SW480 (cell line): ENCODE measurements around the gene DDB1.
A peak's percentile ranks its signal among the peaks of the same experiment; 100 is the strongest.
"Not testable (repeated sequence)": the region's sequence is repeated elsewhere in the genome, so short reads cannot be mapped to it uniquely, and the experiment has no call there.

Source experiments
- DNase-seq: peaks from one replicate; pipeline ENCODE4 v3.0.0-alpha.2; 2016; ENCODE audit warnings: low spot score

The DDB1 gene

GRCh38 chr11:61267437-61267841 lies 65.5 kb downstream of the DDB1 start:
- DNase-seq: no peak

DNA sequence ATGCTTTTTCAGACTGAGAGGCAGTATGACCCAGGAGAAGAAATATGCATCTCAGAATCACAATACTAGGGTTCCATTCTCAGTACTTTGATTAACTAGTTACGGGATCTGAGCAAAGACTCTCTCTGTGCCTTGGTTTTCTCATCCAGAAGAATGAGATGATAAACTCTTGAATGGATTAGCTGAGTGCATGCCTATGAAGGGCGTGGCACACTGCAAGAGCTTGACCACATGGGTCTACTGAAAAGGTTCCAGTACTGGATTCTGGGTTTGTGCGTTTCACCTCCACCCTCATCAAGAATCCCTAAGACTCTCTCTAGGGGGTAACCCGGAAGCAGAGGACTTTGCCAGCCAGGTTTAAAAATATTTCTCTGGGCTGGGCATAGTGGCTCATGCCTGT lies 66.3 kb downstream of the DDB1 start:
- DNase-seq: peak; percentile 48

DNA sequence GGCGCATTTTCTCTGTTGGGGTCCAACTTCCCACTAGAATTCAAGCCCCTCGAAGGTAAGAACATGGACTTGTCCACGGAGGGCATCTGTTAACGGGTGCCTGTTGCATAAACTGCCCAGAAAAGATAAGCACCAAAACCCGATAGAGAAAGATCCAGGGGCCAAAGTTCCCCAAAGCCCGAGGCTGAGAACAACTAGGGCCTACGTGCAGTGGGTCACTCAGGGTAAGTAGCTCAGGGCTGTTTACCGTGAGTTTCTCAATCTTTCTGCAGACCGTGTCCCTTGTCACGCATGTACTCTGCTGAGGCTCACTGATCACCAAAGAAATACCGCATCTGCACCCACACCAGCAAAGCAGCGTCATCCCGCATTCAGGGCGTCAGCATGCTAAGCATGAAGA lies 67.5 kb downstream of the DDB1 start:
- DNase-seq: no peak

GRCh38 chr11:61264795-61265194 lies 68.1 kb downstream of the DDB1 start:
- no peak for DNase-seq

DNA sequence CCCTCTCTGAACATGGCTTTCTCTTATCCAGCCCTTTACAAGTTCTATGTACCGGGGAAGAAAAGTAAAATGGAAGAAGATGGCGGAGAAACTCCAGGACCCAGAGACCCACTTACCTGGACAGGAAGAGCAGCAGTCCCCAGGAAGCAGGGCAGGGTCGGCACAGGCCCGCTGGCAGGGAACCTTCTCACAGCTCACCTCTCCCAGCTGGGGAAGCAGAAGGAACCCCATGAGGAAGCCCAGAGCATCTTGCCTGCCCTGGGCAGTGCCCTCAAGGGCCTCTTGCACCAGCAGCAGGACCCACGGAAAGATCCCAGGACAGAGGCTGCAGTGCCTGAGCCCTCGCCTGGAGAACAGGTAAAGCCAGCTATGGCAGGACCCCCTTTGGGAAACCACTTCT lies 68.5 kb downstream of the DDB1 start:
- DNase-seq: no peak

DNA sequence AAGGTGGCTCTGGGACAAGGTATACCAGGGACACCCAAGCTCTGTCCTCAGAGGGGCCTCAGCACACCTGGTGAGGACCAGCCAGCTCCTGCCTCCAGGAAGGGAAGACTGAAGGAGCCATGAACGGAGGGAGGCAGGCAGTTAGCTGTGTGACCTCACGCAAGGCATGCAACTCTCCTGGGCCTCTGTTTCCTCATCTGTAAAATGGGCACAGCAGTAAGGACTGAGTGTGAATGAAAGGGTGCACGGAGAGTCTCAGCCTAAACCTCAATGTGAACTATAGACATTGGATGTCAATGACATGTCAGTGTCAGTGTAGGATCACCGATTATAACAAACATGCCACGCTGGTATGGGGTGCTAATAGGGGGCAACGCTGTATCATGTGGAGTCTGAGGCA lies 73.5 kb downstream of the DDB1 start:
- DNase-seq: no peak

DNA sequence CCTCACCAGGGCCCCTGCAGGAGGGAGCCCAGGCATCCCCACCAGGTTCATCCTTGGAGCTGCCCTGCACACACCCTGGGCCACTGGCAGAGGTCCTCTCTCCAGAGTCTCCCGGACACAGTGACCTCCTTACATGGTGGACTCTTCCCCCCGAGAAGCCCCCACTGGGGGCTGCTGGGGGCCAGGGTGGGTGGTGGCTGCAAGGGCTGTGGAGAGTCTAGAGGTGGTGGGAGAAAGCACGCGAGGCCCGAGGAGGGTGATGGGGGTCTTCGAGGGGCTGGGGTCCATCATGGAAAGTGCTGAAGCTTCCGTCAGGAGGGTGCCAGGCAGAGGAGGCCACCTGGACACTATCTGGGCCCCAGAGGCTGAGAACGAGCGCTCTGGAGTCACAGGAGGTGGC lies 74.4 kb downstream of the DDB1 start:
- DNase-seq: no peak

DNA sequence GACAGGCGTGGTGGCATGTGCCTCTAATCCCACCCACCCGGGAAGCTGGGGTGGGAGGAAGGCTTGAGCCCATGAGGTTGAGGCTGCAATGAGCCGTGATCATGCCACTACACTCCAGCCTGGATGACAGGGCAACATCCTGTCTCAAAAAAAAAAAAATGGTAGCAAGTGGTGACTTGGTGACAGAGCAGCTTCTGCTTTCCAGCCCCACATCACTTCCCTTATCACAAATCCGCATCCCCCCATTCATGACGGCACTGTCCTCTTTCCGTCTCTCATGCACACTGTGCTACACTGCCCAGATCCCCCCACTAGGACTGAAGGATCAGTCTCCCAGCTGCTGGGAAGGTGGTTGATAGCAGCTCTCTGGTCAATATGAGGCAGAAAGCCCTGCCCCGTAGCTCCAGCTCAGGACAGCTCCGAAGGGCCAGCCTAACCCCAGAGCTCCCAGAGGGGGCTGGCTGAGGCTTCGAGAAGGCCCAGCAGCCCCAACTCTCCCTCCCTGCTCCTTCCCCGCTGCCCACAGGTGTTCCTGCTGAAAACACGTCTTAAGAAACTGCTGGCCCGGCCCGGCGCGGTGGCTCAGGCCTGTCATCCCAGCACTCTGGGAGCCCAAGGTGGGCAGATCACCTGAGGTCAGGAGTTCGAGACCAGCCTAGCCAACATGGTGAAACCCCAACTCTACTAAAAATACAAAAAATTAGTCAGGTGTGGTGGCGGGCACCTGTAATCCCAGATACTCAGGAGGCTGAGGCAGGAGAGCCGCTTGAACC lies 76.0 kb downstream of the DDB1 start:
- DNase-seq: no peak

DNA sequence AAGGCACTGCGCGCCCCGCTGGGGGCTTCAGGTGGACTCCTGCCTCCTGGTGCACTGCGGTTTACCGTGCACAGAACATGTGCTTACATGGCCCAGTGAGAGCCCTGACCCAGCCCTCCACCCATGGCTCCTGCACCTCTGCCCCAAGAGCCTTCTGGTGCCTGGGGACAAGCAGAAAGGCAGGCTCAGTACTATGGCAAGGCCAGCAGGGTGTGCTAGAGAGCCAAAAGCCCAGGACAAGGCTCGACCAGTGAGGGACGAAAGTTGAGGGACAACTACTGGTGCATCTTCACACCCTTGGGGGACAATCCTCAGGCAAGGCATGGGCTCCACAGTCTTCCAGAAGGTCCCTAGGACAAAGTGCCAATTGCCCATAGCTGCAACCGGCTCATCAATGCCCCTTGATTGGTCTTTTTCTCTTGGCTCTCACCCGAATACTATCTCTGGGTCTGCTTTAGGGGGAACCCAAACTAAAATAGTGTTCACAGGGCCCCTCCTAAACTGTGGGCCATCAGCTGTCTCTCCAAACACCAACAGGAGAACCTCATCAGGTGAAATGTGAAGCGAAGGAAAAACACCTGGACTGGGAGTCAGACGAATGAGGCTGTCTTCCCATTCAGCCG lies 78.4 kb downstream of the DDB1 start:
- peak; percentile 59 for DNase-seq

- not testable (repeated sequence) for DNase-seq
Measured at GRCh38 chr11:61252332-61252731, 80.6 kb downstream of the DDB1 start.

- not testable (repeated sequence) for DNase-seq
Measured at GRCh38 chr11:61250796-61251765, 81.8 kb downstream of the DDB1 start.
